HepG2 (cell line): ENCODE results near the gene SEPTIN2. TPM values are rescaled to one million over a fixed set of nuclear protein-coding genes. Genes with fewer than 3 reads are reported as not detected.

Experiments
- ATF7-NPFF ChIP-seq: sonication (generic); formaldehyde crosslinking; IDR thresholded peaks from 2 replicates; pipeline ENCODE4 v1.8.1; 2023; ENCODE audit warnings: mild to moderate bottlenecking, low read depth, missing genetic modification reagents, moderate library complexity
- ATRX ChIP-seq: sonication (generic); formaldehyde crosslinking; IDR thresholded peaks from 2 replicates; pipeline ENCODE4 v1.4.0; 2020; ENCODE audit warnings: missing genetic modification reagents, borderline replicate concordance
- CHD2 ChIP-seq: IDR thresholded peaks from 2 replicates; pipeline ENCODE4 v1.6.1; 2011; ENCODE audit warnings: low read depth, low read length, improper control_type of control experiment
- GLMP ChIP-seq: sonication (generic); formaldehyde crosslinking; IDR thresholded peaks from 2 replicates; pipeline ENCODE4 v1.9.0; 2021; ENCODE audit warnings: missing genetic modification reagents, mild to moderate bottlenecking, borderline replicate concordance
- HNF4G ChIP-seq, 2 experiments: sonication (generic) in 1 of 2; formaldehyde crosslinking in 1 of 2; IDR thresholded peaks; 2 replicates each; pipeline versions ENCODE4 v1.4.0 to v1.6.1; 2011 to 2020; ENCODE audit warnings: borderline replicate concordance in 2 of 2, low read depth in 2 of 2, mild to moderate bottlenecking in 2 of 2, low read length in 1 of 2, missing genetic modification reagents in 1 of 2, moderate library complexity in 1 of 2
- KLF11 ChIP-seq: IDR thresholded peaks from 2 replicates; pipeline ENCODE4 v1.6.1; 2016; ENCODE audit warnings: missing compliant biosample characterization
- KLF12 ChIP-seq: sonication (generic); formaldehyde crosslinking; IDR thresholded peaks from 2 replicates; pipeline ENCODE4 v1.4.0; 2020; ENCODE audit warnings: missing genetic modification reagents, borderline replicate concordance
- PAF1 ChIP-seq: IDR thresholded peaks from 2 replicates; pipeline ENCODE4 v1.6.1; 2016; ENCODE audit warnings: missing genetic modification reagents, missing compliant biosample characterization
- SP2 ChIP-seq: sonication (generic); formaldehyde crosslinking; IDR thresholded peaks from 2 replicates; pipeline ENCODE4 v1.5.1; 2020; ENCODE audit warnings: mild to moderate bottlenecking, missing genetic modification reagents
- TCF7L2 ChIP-seq: IDR thresholded peaks from 2 replicates; pipeline ENCODE4 v1.6.1; 2011; ENCODE audit warnings: mild to moderate bottlenecking, low read depth, low read length, moderate library complexity
- TEF ChIP-seq: sonication (generic); formaldehyde crosslinking; IDR thresholded peaks from 2 replicates; pipeline ENCODE4 v1.5.0; 2020; ENCODE audit warnings: missing genetic modification reagents
- ZBTB7B ChIP-seq: sonication (generic); formaldehyde crosslinking; IDR thresholded peaks from 2 replicates; pipeline ENCODE4 v1.4.0; 2020; ENCODE audit warnings: missing genetic modification reagents
- ZEB1 ChIP-seq: IDR thresholded peaks from 2 replicates; pipeline ENCODE4 v1.6.1; 2012; ENCODE audit warnings: mild to moderate bottlenecking, low read depth, inconsistent platforms; ENCODE audit not compliant: insufficient replicate concordance
- ZMAT3 ChIP-seq: sonication (generic); formaldehyde crosslinking; conservative IDR thresholded peaks from 2 replicates; pipeline ENCODE4 v1.7.0; 2021; ENCODE audit warnings: missing genetic modification reagents
- ZNF10 ChIP-seq: sonication (generic); formaldehyde crosslinking; IDR thresholded peaks from 2 replicates; pipeline ENCODE4 v1.4.0; 2020; ENCODE audit warnings: mild to moderate bottlenecking, low read depth, missing genetic modification reagents, borderline replicate concordance
- ZNF367 ChIP-seq: sonication (generic); formaldehyde crosslinking; IDR thresholded peaks from 2 replicates; pipeline ENCODE4 v1.4.0; 2020; ENCODE audit warnings: missing genetic modification reagents, borderline replicate concordance
- ZNF550 ChIP-seq: sonication (generic); formaldehyde crosslinking; IDR thresholded peaks from 2 replicates; pipeline ENCODE4 v1.4.0; 2020; ENCODE audit warnings: mild to moderate bottlenecking, missing genetic modification reagents, borderline replicate concordance
- ZNF552 ChIP-seq: sonication (generic); formaldehyde crosslinking; IDR thresholded peaks from 2 replicates; pipeline ENCODE4 v1.9.0; 2022; ENCODE audit warnings: missing genetic modification reagents, mild to moderate bottlenecking, borderline replicate concordance
- ZNF598 ChIP-seq: sonication (generic); formaldehyde crosslinking; IDR thresholded peaks from 2 replicates; pipeline ENCODE4 v1.5.1; 2020; ENCODE audit warnings: mild to moderate bottlenecking, missing genetic modification reagents, borderline replicate concordance
- ZNF709 ChIP-seq: sonication (generic); formaldehyde crosslinking; IDR thresholded peaks from 2 replicates; pipeline ENCODE4 v1.5.0; 2020; ENCODE audit warnings: mild to moderate bottlenecking, missing genetic modification reagents
- polyA plus RNA-seq, 8 experiments: library from polyadenylated mRNA; depleted of rRNA in 3 of 8; stranded (reverse) in 7 of 8; unstranded in 1 of 8; fragments of >200 nt; fragmentation: Illumina TruSeq in 4 of 8; extraction: Trizol in 4 of 8; gene quantifications; 2 replicates each; pipeline versions ENCODE4 v1.2.1 to v1.2.3, GENCODE V29; 2011 to 2016; ENCODE audit warnings: low read depth in 4 of 8, missing spikeins in 1 of 8, mixed read lengths in 1 of 8; ENCODE audit not compliant: insufficient read depth in 1 of 8
- total RNA-seq, 5 experiments: library from RNA; depleted of rRNA; stranded (reverse); fragments of >200 nt; fragmentation: Illumina TruSeq; extraction: Trizol; gene quantifications; 2 replicates each; pipeline ENCODE4 v1.2.3, GENCODE V29; 2016; ENCODE audit warnings: low read depth in 1 of 5
- TF ChIP-seq, protein P1 (sequence below): sonication (generic); formaldehyde crosslinking; IDR thresholded peaks from 2 replicates; pipeline ENCODE4 v1.8.1; 2023; ENCODE audit warnings: mild to moderate bottlenecking, inconsistent platforms, moderate library complexity, missing genetic modification reagents, borderline replicate concordance
- TF ChIP-seq, protein P2 (sequence below): sonication (generic); formaldehyde crosslinking; IDR thresholded peaks from 2 replicates; pipeline ENCODE4 v1.5.0; 2020; ENCODE audit warnings: missing genetic modification reagents
- TF ChIP-seq, protein P3 (sequence below): sonication (generic); formaldehyde crosslinking; IDR thresholded peaks from 2 replicates; pipeline ENCODE4 v1.5.0; 2020; ENCODE audit warnings: mild to moderate bottlenecking, missing genetic modification reagents, moderate library complexity

Gene SEPTIN2
- total and polyA plus RNA-seq, 2 of the 13 experiments (the other 11 are each of a cell fraction or from before 2014, with no cell fraction given): 493 to 733 TPM

- TF ChIP-seq TEF (CRISPR knock-in tag): peak; percentile 64
- TF ChIP-seq KLF11 (CRISPR knock-in tag): no peak; the same call in 1 of the 2 replicates
- TF ChIP-seq ZNF550 (CRISPR knock-in tag): peak; percentile 92
- TF ChIP-seq ZNF598 (CRISPR knock-in tag): no peak
- no peak for TF ChIP-seq GLMP
- no peak for TF ChIP-seq ZBTB7B (CRISPR knock-in tag)
- peak; percentile 28; the same call in 1 of the 2 replicates for TF ChIP-seq ZNF367 (CRISPR knock-in tag)
- peak; percentile 88 for TF ChIP-seq ZNF709 (CRISPR knock-in tag)
- TF ChIP-seq PAF1 (CRISPR knock-in tag): 0 out of 2 replicates have a peak, but pooled peaks have one; percentile 59
- no peak for TF ChIP-seq TCF7L2
- peak; percentile 75 for TF ChIP-seq ATF7-NPFF (CRISPR knock-in tag)
- no peak for TF ChIP-seq CHD2
- no peak for TF ChIP-seq ZEB1
- TF ChIP-seq ZNF10: no peak
- TF ChIP-seq, protein P1, sequence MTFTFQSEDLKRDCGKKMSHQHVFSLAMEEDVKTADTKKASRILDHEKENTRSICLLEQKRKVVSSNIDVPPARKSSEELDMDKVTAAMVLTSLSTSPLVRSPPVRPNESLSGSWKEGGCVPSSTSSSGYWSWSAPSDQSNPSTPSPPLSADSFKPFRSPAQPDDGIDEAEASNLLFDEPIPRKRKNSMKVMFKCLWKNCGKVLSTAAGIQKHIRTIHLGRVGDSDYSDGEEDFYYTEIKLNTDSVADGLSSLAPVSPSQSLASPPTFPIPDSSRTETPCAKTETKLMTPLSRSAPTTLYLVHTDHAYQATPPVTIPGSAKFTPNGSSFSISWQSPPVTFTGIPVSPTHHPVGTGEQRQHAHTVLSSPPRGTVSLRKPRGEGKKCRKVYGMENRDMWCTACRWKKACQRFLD (CRISPR knock-in tag): no peak; the same call in 1 of the 2 replicates
- peak; percentile 55 for TF ChIP-seq ZNF552
- TF ChIP-seq, protein P2, sequence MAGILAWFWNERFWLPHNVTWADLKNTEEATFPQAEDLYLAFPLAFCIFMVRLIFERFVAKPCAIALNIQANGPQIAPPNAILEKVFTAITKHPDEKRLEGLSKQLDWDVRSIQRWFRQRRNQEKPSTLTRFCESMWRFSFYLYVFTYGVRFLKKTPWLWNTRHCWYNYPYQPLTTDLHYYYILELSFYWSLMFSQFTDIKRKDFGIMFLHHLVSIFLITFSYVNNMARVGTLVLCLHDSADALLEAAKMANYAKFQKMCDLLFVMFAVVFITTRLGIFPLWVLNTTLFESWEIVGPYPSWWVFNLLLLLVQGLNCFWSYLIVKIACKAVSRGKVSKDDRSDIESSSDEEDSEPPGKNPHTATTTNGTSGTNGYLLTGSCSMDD (CRISPR knock-in tag): no peak
- TF ChIP-seq ATRX (CRISPR knock-in tag): no peak; the same call in 1 of the 2 replicates
- 0 out of 2 replicates have a peak, but pooled peaks have one; percentile 9 for TF ChIP-seq HNF4G (IDR thresholded peaks at IDR 0.05; ENCODE audit: borderline replicate concordance, low read depth, low read length)
- peak; percentile 68 for TF ChIP-seq HNF4G (CRISPR knock-in tag; IDR thresholded peaks at IDR 0.05; ENCODE audit: borderline replicate concordance, low read depth)
- 0 out of 2 replicates have a peak, but pooled peaks have one; percentile 67 for TF ChIP-seq KLF12
- peak; percentile 91 for TF ChIP-seq ZMAT3
- TF ChIP-seq, protein P3, sequence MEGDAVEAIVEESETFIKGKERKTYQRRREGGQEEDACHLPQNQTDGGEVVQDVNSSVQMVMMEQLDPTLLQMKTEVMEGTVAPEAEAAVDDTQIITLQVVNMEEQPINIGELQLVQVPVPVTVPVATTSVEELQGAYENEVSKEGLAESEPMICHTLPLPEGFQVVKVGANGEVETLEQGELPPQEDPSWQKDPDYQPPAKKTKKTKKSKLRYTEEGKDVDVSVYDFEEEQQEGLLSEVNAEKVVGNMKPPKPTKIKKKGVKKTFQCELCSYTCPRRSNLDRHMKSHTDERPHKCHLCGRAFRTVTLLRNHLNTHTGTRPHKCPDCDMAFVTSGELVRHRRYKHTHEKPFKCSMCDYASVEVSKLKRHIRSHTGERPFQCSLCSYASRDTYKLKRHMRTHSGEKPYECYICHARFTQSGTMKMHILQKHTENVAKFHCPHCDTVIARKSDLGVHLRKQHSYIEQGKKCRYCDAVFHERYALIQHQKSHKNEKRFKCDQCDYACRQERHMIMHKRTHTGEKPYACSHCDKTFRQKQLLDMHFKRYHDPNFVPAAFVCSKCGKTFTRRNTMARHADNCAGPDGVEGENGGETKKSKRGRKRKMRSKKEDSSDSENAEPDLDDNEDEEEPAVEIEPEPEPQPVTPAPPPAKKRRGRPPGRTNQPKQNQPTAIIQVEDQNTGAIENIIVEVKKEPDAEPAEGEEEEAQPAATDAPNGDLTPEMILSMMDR (CRISPR knock-in tag): no peak; the same call in 1 of the 2 replicates
- TF ChIP-seq SP2 (CRISPR knock-in tag): peak; percentile 43; the same call in 1 of the 2 replicates
Measured at GRCh38 chr2:241315879-241316631, at the start of gene SEPTIN2 (continued).
